ENCODE data around the gene ARMH3.

- no peak for TF ChIP-seq GATA2 (IDR thresholded peaks at IDR 0.05; ENCODE audit: low read depth, low read length)
- TF ChIP-seq GATA3 (IDR thresholded peaks at IDR 0.05; ENCODE audit: low read depth, low read length) = no peak
These were observed 252.5 kb downstream of the ARMH3 start for GRCh38 chr10:101803511-101803910.

All from SH-SY5Y (cell line).